A673 (cell line): ENCODE results near the gene AVP. TPM values are rescaled to one million over a fixed set of nuclear protein-coding genes. Genes with fewer than 3 reads are reported as not detected.

Experiments used
- BruUV-seq: library from RNA; stranded (reverse); fragments of 400-500 nt; replicated peaks from 2 replicates; lab custom pipeline; 2021; lab: Mats Ljungman, UMichigan
- CTCF ChIA-PET: fragments of 300-600 bp; sonication (Branson Sonifier 250); formaldehyde crosslinking; loops from one replicate; lab custom pipeline; 2022; ENCODE audit warnings: antibody characterized with exemption; lab: Charles Lee
- POLR2A ChIA-PET: fragments of 300-600 bp; sonication (Branson Sonifier 250); formaldehyde crosslinking; loops from one replicate; lab custom pipeline; 2022; ENCODE audit warnings: antibody characterized with exemption; ENCODE audit not compliant: low non-redundant PET; lab: Charles Lee
- DNase-seq: peaks from one replicate; pipeline ENCODE4 v3.0.0-alpha.2; 2015; ENCODE audit warnings: low spot score
- H3K27ac ChIP-seq: fragments of 200-600 bp; sonication (generic); 2 replicates; pipeline ENCODE4 v1.5.1; 2016; ENCODE audit warnings: mixed run types, low read depth, mild to moderate bottlenecking, mixed read lengths, antibody characterized with exemption, low read length; ENCODE audit not compliant: poor library complexity, severe bottlenecking
- H3K27me3 ChIP-seq: fragments of 200-600 bp; sonication (generic); replicated peaks from 2 replicates; pipeline ENCODE4 v1.6.1; 2017; ENCODE audit warnings: mixed run types, low read depth, mild to moderate bottlenecking, mixed read lengths, antibody characterized with exemption, low read length; ENCODE audit not compliant: insufficient read depth, poor library complexity
- H3K36me3 ChIP-seq: fragments of 200-600 bp; sonication (generic); 2 replicates; pipeline ENCODE4 v1.6.1; 2016; ENCODE audit warnings: mixed run types, mild to moderate bottlenecking, mixed read lengths, antibody characterized with exemption, low read length; ENCODE audit not compliant: insufficient read depth, poor library complexity, severe bottlenecking
- H3K4me1 ChIP-seq: fragments of 200-600 bp; sonication (generic); 2 replicates; pipeline ENCODE4 v1.6.1; 2017; ENCODE audit warnings: mixed run types, mild to moderate bottlenecking, mixed read lengths, antibody characterized with exemption, low read length; ENCODE audit not compliant: insufficient read depth, poor library complexity, severe bottlenecking
- H3K4me3 ChIP-seq: fragments of 200-600 bp; sonication (generic); 2 replicates; pipeline ENCODE4 v1.5.1; 2016; ENCODE audit warnings: low read depth, mixed run types, mild to moderate bottlenecking, mixed read lengths, low read length; ENCODE audit not compliant: poor library complexity, severe bottlenecking
- H3K9me3 ChIP-seq: fragments of 200-600 bp; sonication (generic); 2 replicates; pipeline ENCODE4 v1.6.1; 2016; ENCODE audit warnings: mixed run types, low read depth, mild to moderate bottlenecking, mixed read lengths, antibody characterized with exemption, low read length; ENCODE audit not compliant: poor library complexity, severe bottlenecking
- CTCF ChIP-seq: fragments of 300-800, 200-600 bp; sonication (generic); conservative IDR thresholded peaks from 2 replicates; pipeline ENCODE4 v1.5.1; 2017; ENCODE audit warnings: low read depth, mild to moderate bottlenecking, antibody characterized with exemption, low read length, moderate library complexity, mixed read lengths
- EZH2 ChIP-seq: fragments of 200-600 bp; sonication (generic); IDR thresholded peaks from 2 replicates; pipeline ENCODE4 v1.6.1; 2017; ENCODE audit warnings: borderline replicate concordance, low read depth, mild to moderate bottlenecking, mixed read lengths, antibody characterized with exemption, low read length; ENCODE audit not compliant: poor library complexity, severe bottlenecking
- intact Hi-C: fragments of 100-400 bp; cut with micrococcal nuclease; formaldehyde crosslinking; loops from one replicate; pipeline ENCODE4 v1.10.0; 2022; ENCODE audit not compliant: unreplicated experiment
- total RNA-seq: library from RNA; stranded (reverse); gene quantifications from 2 replicates; pipeline ENCODE4 v1.2.3, GENCODE V29; 2021

The AVP gene
- total RNA-seq, 1 experiment from 2014 or later: not detected

GRCh38 chr20:3102575-3103368, 18.2 kb upstream of the AVP start:
- ChIA-PET CTCF (interaction anchor here (0.5 kb wide), 1 partner anchor 216 kb away, joined by 10 read pairs; no protein-coding TSS in a partner anchor), POLR2A (no interaction called here)
- Histone ChIP-seq H3K9me3 (no peaks in the 10 kb centered on the region), H3K27ac (no peak overlapping the region), H3K4me1 (no peaks in the 10 kb centered on the region), H3K27me3 (no peaks in the 10 kb centered on the region), H3K36me3 (no peaks in the 10 kb centered on the region), H3K4me3 (no peak overlapping the region)
- intact Hi-C loops: no loop called here
- no peak for TF ChIP-seq CTCF
- TF ChIP-seq EZH2: no peak
- BruUV-seq: no TSS peak
- no peak for DNase-seq

- Histone ChIP-seq H3K27ac (no peak overlapping the region), H3K27me3 (no peaks in the 10 kb centered on the region), H3K4me3 (no peak overlapping the region), H3K36me3 (no peaks in the 10 kb centered on the region), H3K9me3 (no peaks in the 10 kb centered on the region), H3K4me1 (no peaks in the 10 kb centered on the region)
- BruUV-seq: no TSS peak
- TF ChIP-seq EZH2 (no peak), CTCF (no peak)
- ChIA-PET CTCF (interaction anchor here (0.5 kb wide), 1 partner anchor 217 kb away, joined by 10 read pairs; no protein-coding TSS in a partner anchor), POLR2A (no interaction called here)
- no peak for DNase-seq
- intact Hi-C loops: no loop called here
These were observed 17.4 kb upstream of the AVP start for GRCh38 chr20:3101737-3102574.

- Histone ChIP-seq H3K27me3 (no peaks in the 10 kb centered on the region), H3K27ac (no peak overlapping the region), H3K9me3 (no peaks in the 10 kb centered on the region), H3K36me3 (no peaks in the 10 kb centered on the region), H3K4me1 (no peaks in the 10 kb centered on the region), H3K4me3 (no peak overlapping the region)
- no peak for DNase-seq
- TF ChIP-seq EZH2: no peak
- no peak for TF ChIP-seq CTCF
- no TSS peak for BruUV-seq
- intact Hi-C loops: no loop called here
- ChIA-PET POLR2A (no interaction called here), CTCF (no interaction called here)
These were observed 16.7 kb upstream of the AVP start for GRCh38 chr20:3101251-3101650.
